WTC11 (cell line): ENCODE results near the gene NXPH4. TPM values are rescaled to one million over a fixed set of nuclear protein-coding genes. Genes with fewer than 3 reads are reported as not detected.

ENCODE experiments used
- ATAC-seq: fragments of 200-7000 bp; cut with Tn5 transposase; 2 replicates; pipeline ENCODE4 v1.10.0; 2021; ENCODE audit warnings: mild to moderate bottlenecking, moderate library complexity
- CTCF ChIA-PET: fragments of 300-600 bp; sonication (Branson Sonifier 250); formaldehyde crosslinking; loops from one replicate; lab custom pipeline; 2021; ENCODE audit warnings: antibody characterized with exemption; lab: Charles Lee
- POLR2A ChIA-PET: fragments of 350-600 bp; sonication (Branson Sonifier 250); formaldehyde crosslinking; loops from one replicate; lab custom pipeline; 2021; ENCODE audit warnings: antibody characterized with exemption; lab: Charles Lee
- DNase-seq: peaks from one replicate; pipeline ENCODE4 v3.0.0; 2021; ENCODE audit warnings: low spot score
- H3K27ac Mint-ChIP-seq: 2 replicates; pipeline ENCODE4 v1.8.0; 2021; ENCODE audit warnings: mixed read lengths
- H3K27me3 Mint-ChIP-seq: 2 replicates; pipeline ENCODE4 v1.8.0; 2021; ENCODE audit warnings: low read depth, mild to moderate bottlenecking, moderate library complexity, mixed read lengths
- H3K36me3 Mint-ChIP-seq: 2 replicates; pipeline ENCODE4 v1.8.0; 2021; ENCODE audit warnings: mixed read lengths
- H3K4me1 Mint-ChIP-seq: 2 replicates; pipeline ENCODE4 v1.8.0; 2022; ENCODE audit warnings: mixed read lengths
- H3K4me3 Mint-ChIP-seq: 2 replicates; pipeline ENCODE4 v1.8.0; 2021; ENCODE audit warnings: mild to moderate bottlenecking, moderate library complexity, mixed read lengths
- H3K9me3 Mint-ChIP-seq: 2 replicates; pipeline ENCODE4 v1.8.0; 2021; ENCODE audit warnings: mixed read lengths
- AFF4 ChIP-seq: sonication (generic); formaldehyde crosslinking; IDR thresholded peaks from 2 replicates; pipeline ENCODE4 v1.8.1; 2023; ENCODE audit warnings: mild to moderate bottlenecking, missing genetic modification reagents, borderline replicate concordance
- CBFB ChIP-seq: sonication (generic); formaldehyde crosslinking; IDR thresholded peaks from 2 replicates; pipeline ENCODE4 v1.8.1; 2022; ENCODE audit warnings: mild to moderate bottlenecking, low read depth, missing genetic modification reagents
- E2F1 ChIP-seq: sonication (generic); formaldehyde crosslinking; IDR thresholded peaks from 2 replicates; pipeline ENCODE4 v1.8.0; 2022; ENCODE audit warnings: mild to moderate bottlenecking, missing genetic modification reagents
- EMX1 ChIP-seq: fragments of 250-450 bp; sonication (Bioruptor Pico); IDR thresholded peaks from 2 replicates; pipeline ENCODE4 v1.8.0; 2021; ENCODE audit warnings: mild to moderate bottlenecking
- IRF1 ChIP-seq: sonication (generic); formaldehyde crosslinking; IDR thresholded peaks from 2 replicates; pipeline ENCODE4 v1.8.0; 2023; ENCODE audit warnings: missing genetic modification reagents
- MXD4 ChIP-seq: fragments of 250-450 bp; sonication (Bioruptor Pico); IDR thresholded peaks from 2 replicates; pipeline ENCODE4 v1.8.0; 2021; ENCODE audit warnings: mild to moderate bottlenecking, moderate library complexity, borderline replicate concordance
- NR1H2 ChIP-seq: sonication (generic); formaldehyde crosslinking; IDR thresholded peaks from 2 replicates; pipeline ENCODE4 v1.9.0; 2021; ENCODE audit warnings: mild to moderate bottlenecking, moderate library complexity, missing genetic modification reagents
- OVOL2 ChIP-seq: fragments of 250-450 bp; sonication (Bioruptor Pico); IDR thresholded peaks from 2 replicates; pipeline ENCODE4 v1.9.0; 2021; ENCODE audit warnings: mild to moderate bottlenecking, borderline replicate concordance
- PREB ChIP-seq: sonication (generic); formaldehyde crosslinking; IDR thresholded peaks from 2 replicates; pipeline ENCODE4 v1.8.1; 2022; ENCODE audit warnings: mild to moderate bottlenecking, missing genetic modification reagents, moderate library complexity, borderline replicate concordance
- PRRX2 ChIP-seq: fragments of 250-450 bp; sonication (Bioruptor Pico); IDR thresholded peaks from 2 replicates; pipeline ENCODE4 v1.8.0; 2021; ENCODE audit warnings: mild to moderate bottlenecking
- SMAD4 ChIP-seq: sonication (generic); formaldehyde crosslinking; IDR thresholded peaks from 2 replicates; pipeline ENCODE4 v1.8.0; 2022; ENCODE audit warnings: mild to moderate bottlenecking, missing genetic modification reagents
- STAT6 ChIP-seq: sonication (generic); formaldehyde crosslinking; conservative IDR thresholded peaks from 2 replicates; pipeline ENCODE4 v1.8.1; 2023; ENCODE audit warnings: mild to moderate bottlenecking, low read depth, missing genetic modification reagents, moderate library complexity
- TCF7 ChIP-seq: sonication (generic); formaldehyde crosslinking; IDR thresholded peaks from 2 replicates; pipeline ENCODE4 v1.8.0; 2022; ENCODE audit warnings: mild to moderate bottlenecking, low read depth, missing genetic modification reagents, moderate library complexity
- USF1 ChIP-seq: sonication (generic); formaldehyde crosslinking; IDR thresholded peaks from 2 replicates; pipeline ENCODE4 v1.8.0; 2022; ENCODE audit warnings: mild to moderate bottlenecking, missing genetic modification reagents
- USF2 ChIP-seq: sonication (generic); formaldehyde crosslinking; IDR thresholded peaks from 2 replicates; pipeline ENCODE4 v1.8.1; 2023; ENCODE audit warnings: mild to moderate bottlenecking, missing genetic modification reagents, moderate library complexity
- ZBTB21 ChIP-seq: sonication (generic); formaldehyde crosslinking; IDR thresholded peaks from 2 replicates; pipeline ENCODE4 v1.8.1; 2023; ENCODE audit warnings: mild to moderate bottlenecking, missing genetic modification reagents, borderline replicate concordance
- ZMAT4 ChIP-seq: fragments of 250-450 bp; sonication (Bioruptor Pico); IDR thresholded peaks from 2 replicates; pipeline ENCODE4 v1.9.0; 2021; ENCODE audit warnings: mild to moderate bottlenecking
- ZNF219 ChIP-seq: sonication (generic); formaldehyde crosslinking; IDR thresholded peaks from 2 replicates; pipeline ENCODE4 v1.8.0; 2023; ENCODE audit warnings: missing genetic modification reagents, mild to moderate bottlenecking, borderline replicate concordance
- ZNF263 ChIP-seq: sonication (generic); formaldehyde crosslinking; IDR thresholded peaks from 2 replicates; pipeline ENCODE4 v1.8.1; 2022; ENCODE audit warnings: low read depth, mild to moderate bottlenecking, moderate library complexity, missing genetic modification reagents
- ZNF416 ChIP-seq: fragments of 250-450 bp; sonication (Bioruptor Pico); IDR thresholded peaks from 2 replicates; pipeline ENCODE4 v1.9.0; 2021; ENCODE audit warnings: mild to moderate bottlenecking, inconsistent platforms
- total RNA-seq: library from RNA; stranded (reverse); gene quantifications from 3 replicates; pipeline ENCODE4 v1.2.3, GENCODE V29; 2021

NXPH4 gene
- total RNA-seq, 1 experiment from 2014 or later, result 4.9 TPM

GRCh38 chr12:57192920-57193319 is 23.7 kb upstream of the NXPH4 start (continued):
- no peak for TF ChIP-seq IRF1
- no peak for TF ChIP-seq STAT6 (CRISPR knock-in tag)
- no peak for TF ChIP-seq ZNF263 (CRISPR knock-in tag)
- TF ChIP-seq EMX1, result no peak
- TF ChIP-seq OVOL2, result no peak
- TF ChIP-seq USF1 (CRISPR knock-in tag), result no peak
- no peak for TF ChIP-seq TCF7
- no peak for TF ChIP-seq PRRX2
- no peak for TF ChIP-seq MXD4 (CRISPR knock-in tag)
- TF ChIP-seq SMAD4 (CRISPR knock-in tag), result no peak

- peaks cover 5% of the 10 kb centered on the region; the same call in 1 of the 2 replicates for H3K9me3 Mint-ChIP-seq
- ChIA-PET CTCF (no interaction called here), POLR2A (no interaction called here)
- H3K36me3 Mint-ChIP-seq, result peaks cover 74% of the 10 kb centered on the region
- no peaks in the 10 kb centered on the region for H3K27me3 Mint-ChIP-seq
- H3K4me1 Mint-ChIP-seq, result no peaks in the 10 kb centered on the region
- no peak overlapping the region for H3K4me3 Mint-ChIP-seq
- TF ChIP-seq USF2 (CRISPR knock-in tag), result no peak
- TF ChIP-seq E2F1 (CRISPR knock-in tag), result no peak
- TF ChIP-seq OVOL2, result no peak
- no peak for TF ChIP-seq AFF4 (CRISPR knock-in tag)
- no peak for TF ChIP-seq ZBTB21
- no peak for TF ChIP-seq USF1 (CRISPR knock-in tag)
- TF ChIP-seq ZNF416 (CRISPR knock-in tag), result no peak
- no peak for TF ChIP-seq ZNF219
- no peak for TF ChIP-seq PREB (CRISPR knock-in tag)
- TF ChIP-seq CBFB (CRISPR knock-in tag), result no peak
- TF ChIP-seq NR1H2 (CRISPR knock-in tag), result no peak
- no peak for TF ChIP-seq SMAD4 (CRISPR knock-in tag)
- no peak for TF ChIP-seq ZMAT4 (CRISPR knock-in tag)
- ATAC-seq, result no peak
- DNase-seq, result no peak
- H3K27ac Mint-ChIP-seq, result peak overlapping the region; percentile 53; the same call in 1 of the 2 replicates
Observed at GRCh38 chr12:57193706-57194245, 22.8 kb upstream of the NXPH4 start.
